ENCODE measurements around the gene CNPPD1.
A peak's percentile ranks its signal among the peaks of the same experiment; 100 is the strongest.

The CNPPD1 gene

DNA sequence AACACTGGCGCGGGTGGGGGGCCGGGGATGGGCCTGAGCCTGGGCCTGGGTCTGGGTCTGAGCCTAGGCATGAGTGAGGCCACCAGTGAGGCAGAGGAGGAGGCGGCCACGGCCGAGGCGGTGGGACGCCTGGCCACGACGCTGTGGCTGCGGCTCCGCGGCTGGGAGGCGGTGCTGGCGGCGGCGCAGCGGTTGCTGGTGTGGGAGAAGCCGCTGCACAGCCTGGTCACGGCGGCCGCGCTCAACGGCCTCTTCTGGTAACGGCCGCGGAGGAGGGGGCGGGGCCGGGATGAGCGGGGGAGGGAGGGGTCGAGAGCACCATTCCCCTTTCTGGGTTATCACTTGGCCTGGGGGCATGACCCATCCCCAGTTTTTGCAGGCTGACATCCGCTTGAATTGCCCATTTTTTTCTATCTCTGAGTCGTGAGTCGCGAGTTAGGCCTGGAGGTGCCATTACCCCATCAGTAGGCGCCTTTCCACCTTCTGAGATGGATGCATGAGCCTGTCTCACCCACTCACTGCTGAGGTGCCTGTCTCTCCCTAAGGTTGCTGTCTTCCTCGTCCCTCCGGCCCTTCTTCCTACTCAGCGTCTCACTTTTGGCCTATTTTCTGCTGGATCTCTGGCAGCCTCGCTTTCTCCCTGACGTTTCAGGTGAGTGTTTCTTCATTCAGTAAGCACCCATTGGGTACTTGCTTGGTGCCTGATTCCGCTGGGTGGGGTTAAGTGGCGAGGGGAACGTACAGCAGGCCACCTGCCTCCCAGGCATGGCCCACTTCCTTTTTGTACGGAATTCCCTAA, 1.9 kb upstream of the CNPPD1 start:
- DNase-seq, result peak; percentile 42

DNA sequence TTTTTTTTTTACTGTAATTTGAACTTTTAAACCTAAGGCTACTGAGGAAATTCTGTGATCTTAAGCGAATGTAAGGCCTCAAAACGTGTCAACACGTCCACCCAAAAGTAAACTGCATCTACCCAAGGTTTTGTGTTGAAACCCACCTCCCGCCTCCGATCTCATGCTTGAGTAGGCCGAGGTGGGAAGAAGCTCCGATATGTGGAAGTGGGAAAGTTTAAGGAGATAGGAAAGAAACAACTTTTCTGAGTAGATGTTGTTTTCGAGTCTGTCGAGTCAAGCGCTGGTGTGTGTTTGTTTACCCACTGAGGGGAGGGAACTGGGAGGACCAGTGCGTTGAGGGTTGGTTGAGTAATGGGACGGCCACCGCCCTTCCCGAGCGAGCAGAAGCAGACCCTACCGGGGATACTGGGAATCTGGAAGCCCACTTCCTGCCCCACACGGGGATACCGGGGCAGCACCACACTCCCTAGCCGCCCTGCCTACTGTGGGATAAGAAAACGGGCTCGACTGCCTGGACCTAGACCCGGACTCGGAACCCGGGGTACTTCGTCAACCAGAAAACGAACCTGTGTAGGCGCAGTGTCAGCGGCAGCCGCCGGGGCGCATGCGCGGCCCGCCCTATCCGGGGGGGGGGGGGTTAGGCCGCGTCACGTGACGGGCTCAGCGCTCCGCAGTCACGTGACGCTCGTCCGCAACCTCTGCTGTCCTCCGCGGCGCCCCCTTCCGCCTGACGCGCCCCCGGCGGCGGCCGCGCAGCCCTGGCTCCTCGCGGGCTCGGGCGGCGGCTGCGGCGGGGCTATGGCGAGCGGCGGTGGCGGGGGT, 1.0 kb upstream of the CNPPD1 start, which contains the start of gene RETREG2:
RETREG2 (plus strand) TSS at position 724 of the 825 bp plus-strand sequence; CDS start at position 802, 78 bp downstream.
- DNase-seq, result peak; percentile 71

DNA sequence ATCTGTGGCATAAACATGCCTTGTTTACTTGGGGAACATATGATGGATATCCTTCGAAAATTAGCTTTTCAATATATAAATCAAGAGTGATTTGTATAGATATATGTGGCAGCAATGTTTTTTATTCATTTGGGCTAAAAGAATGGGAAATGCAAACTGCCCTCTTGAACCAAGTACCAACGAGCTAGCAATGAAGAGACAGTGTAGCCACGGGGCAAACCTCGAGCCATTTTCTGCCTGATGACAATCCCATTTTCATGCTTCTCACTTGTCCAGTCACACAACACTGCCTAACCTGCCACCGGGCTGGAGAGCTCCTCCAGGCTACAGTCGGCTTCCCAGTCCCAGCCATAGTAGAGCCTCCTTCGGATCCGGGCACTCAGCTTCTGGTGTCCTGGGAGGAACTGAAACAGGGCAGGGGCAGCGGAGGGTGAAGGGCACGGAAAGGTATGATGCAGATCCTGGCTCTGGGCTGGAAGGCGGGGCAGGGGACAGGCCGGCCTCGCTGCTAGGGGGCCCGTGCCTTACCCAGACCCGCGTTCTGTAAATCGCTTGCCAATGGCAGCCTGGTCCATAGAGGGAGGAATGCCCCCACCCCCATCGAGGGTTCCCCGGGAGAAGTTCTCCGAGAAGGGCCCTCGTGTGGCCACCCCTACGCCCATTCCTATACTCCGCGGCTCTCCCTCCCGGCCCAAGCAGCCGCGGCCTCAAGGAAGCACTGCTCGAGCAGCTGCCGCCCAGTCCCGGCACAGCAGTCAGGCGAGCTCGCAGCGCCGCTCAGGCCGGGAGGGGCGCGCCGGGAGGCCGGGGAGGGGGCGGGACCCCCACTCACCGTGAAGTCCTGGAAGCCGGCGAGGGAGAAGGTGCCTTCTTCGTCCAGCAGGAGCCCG, 552 bp downstream of the CNPPD1 start:
- peak; percentile 23 for DNase-seq

DNA sequence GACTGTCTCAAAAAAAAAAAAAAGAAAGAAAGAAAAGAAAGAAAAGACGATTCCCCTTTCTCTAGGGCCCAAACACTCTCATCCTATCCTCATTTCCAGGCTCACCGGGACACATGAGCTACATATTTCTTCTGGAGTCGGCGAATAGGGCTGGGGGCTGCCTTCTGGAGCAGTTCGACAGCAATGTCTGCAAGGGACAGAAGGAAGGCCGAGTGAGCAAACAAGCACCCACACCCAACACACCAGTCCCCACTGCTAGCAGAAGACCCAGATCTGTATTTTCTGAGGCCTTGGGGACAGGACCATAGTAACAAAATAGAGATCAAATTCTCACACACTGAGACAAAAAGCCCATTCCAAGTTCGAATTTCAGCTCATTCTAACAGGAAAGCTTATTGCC, 1.2 kb downstream of the CNPPD1 start:
- DNase-seq, result no peak

DNA sequence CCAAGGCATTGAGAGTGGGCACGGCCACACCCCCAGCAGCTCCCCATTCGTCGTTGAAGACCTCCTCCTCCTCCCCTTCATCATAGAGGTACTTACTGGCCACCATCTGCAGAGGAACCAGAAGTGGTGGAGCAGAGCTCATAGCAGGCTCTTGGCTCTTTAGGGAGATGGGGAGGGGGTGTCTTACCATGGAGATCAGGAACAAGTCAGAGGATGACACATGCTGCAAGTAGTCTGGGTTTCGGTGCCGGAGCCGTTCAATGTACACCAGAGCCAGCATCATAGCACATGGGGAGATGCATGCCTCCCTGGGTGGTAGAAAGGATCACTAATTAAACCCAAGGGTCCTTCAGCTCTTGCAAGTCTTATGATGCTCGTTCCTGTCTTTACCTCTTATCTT, 1.9 kb downstream of the CNPPD1 start:
- DNase-seq, result no peak

DNA sequence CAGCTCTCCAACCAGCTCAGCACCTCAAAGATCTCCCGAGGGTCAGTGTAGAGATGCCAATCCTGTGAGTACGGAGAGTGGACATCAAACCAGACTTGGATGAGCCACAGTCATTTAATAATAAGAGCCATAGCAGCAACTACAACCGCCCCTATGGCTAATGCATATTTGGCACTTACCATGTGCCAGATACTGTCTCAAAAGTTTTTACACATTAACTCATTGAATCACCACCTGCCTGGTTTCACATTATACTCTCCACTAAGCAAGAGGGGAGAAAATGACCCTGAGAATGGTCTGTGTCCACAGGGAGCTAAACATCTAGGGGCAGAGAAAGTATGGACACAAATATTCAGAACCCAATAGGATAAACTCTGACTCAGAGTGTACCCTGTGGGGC, 2.6 kb downstream of the CNPPD1 start:
- no peak for DNase-seq

DNA sequence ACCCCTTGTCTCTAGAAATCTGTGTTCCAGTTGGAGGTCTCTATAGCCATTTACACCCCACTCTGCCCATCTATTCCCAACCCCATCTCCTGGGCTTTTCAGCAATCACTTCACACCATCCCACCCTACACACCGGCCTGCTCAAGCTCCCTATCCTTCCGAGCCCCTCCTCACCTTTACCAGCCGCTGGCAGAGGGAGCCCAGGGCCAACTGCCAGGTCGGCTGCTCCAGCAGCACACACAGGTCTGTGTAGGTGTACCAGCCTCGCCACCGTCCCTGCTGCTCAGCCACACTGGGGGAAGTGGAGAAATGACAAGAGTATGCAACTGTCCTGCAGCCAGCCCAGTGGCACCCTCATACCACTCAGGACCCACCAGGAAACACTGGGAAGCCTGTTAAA, 3.5 kb downstream of the CNPPD1 start:
- DNase-seq, result no peak

DNA sequence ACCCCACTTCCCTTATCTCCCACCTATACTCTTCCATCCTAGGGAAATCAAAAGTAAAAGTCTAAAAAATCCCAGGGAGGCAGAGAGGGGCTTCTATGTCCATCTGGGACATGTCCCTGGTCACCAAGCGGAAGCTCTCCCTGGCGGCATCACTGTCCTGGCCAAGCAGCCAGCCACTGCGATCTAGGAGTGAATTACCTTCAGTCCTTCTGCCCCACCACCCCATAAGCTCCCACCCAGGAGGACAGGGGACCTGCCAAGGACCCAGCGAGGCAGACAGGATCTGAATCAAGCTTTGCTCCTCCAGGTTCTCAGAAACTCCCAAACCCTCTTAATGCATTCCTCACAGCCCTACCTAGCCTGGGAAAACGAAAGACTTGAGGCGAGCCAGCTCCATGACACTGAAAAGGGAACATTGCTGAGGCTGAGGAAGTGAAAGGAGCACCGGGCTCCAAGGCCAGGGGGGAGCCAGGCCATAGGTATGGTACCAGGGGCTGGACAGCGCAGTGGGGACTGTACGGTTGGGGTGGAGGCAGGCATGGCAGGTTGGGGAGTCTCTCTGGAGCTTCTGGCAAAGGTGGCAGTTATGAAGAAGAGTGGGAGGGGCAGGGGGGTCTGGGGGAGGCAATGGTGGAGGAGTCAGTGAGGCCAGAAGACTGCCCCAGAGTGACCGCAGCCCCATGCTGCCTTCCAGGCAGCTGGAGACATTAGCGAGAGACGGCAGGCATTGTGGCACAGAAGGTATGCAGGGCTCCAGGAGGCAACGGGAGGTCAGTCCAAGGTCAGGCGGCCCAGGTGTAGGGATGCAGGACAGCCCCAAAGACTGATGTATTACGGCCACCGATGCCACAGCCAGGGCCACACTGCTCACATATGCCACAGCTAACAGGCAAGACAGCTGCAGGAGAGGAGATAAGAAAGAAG, 4.2 kb downstream of the CNPPD1 start:
- no peak for DNase-seq

DNA sequence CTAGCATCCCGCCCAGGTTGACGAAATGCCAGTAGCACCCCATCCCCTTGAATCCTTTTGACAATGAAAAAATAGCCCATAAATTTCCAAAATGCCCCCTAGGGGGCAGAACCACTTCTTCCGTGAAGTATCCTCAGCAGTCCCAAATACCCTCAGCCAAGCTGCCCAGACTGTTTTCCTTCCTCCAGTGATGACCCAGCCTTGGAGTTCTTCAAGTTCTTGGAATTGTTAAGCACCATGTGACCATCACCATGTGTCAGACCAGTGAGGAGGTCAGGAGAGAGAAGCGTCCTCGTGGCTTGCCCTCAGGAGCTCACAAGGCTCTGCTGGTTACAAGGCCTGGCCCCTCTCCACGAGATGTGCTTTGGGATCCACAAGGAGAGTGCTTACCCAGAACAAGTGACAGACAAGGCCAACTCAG, 5.5 kb downstream of the CNPPD1 start:
- DNase-seq, result no peak

DNA sequence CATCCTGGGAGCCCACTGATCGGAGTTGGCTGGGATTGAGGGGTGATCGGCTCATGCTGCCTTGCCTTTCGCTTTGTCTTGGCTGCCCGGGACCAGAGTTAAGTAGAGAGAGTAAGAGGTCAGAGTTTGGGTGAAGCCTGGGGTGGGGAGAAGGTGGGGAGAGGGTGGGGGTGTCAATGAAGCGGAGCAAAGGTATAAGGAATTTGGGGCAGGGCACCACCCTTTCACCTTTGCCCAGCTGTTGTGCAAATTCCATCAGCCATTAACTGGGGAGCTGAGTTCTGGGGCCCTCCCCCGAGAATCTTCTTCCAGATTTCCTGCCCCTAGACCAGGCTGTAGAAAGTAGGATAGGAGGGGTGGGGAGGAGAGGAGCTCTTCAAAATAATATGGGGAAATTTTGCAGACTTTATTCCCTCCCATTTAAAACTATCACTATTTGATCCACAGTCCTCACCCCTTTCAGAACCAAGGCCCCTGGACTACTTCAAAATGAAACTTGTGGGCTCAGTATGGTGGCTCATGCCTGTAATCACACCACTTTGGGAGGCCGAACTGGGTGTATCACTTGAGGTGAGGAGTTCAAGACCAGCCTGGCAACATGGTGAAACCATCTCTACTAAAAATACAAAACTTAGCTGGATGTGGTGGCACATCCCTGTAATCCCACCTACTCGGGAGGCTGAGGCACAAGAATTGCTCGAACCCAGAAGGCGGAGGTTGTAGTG, 6.6 kb downstream of the CNPPD1 start, which contains the start of gene SLC23A3:
SLC23A3 (minus strand) TSS at position 100 of the 725 bp plus-strand sequence; CDS start at position 55, 45 bp downstream.
- no peak for DNase-seq

DNA sequence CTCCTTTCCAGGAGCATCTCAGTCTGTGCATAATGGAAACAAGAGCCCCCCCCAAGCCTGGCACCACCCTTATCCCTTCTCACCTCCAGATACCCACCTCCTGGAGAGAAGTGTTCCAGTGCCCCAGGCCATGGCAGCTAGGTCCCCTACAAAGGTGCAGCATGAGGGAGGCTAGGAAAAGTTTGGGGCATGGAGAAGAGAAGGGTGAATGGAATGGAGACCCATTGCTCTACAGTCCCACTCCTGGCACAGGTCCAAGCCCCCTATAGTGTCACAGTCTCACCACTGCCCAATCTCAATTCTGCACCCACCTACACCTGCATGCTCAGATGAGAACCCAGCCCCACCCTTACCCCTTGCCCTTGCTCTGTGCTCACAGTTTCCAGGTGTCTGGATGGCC, 7.8 kb downstream of the CNPPD1 start:
- DNase-seq, result no peak

DNA sequence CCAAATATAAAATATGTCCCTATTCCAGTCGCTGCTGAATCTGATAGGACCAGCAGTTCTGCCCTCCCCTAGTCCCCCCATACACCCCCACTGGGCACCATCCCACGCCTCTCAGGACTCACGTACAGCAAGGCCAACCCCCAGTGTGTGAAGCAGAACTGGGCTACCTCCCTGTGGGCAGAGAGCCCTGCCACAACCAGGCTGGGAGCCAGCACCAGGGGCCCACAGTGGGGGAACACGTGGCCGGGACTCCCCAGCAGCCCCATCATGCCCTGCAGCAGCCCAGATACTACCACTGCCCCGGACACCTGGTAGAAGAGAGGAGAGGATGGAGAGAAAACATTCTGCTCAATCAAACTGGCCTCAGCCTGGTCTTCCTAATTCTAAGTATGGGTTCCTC, 8.2 kb downstream of the CNPPD1 start:
- DNase-seq, result no peak

DNA sequence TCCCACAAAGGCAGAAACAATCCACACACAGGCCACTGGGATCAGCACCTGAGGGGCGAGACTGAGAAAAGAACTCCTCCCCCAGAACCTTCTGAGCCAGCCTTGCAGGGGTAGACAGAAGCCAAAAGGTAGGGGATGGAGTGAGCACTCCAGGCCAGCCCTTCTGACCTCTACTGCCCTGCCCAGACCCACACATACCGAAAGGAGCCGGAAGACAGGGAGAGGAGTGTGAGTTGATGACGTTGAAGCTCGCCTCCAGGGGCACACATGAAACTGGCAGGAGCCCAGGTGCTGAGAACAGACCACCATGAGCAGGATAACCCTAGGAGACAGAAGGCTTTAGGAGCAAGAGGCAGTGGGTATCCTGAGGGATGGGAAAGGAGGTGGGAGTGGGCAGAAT, 8.7 kb downstream of the CNPPD1 start:
- DNase-seq, result no peak

DNA sequence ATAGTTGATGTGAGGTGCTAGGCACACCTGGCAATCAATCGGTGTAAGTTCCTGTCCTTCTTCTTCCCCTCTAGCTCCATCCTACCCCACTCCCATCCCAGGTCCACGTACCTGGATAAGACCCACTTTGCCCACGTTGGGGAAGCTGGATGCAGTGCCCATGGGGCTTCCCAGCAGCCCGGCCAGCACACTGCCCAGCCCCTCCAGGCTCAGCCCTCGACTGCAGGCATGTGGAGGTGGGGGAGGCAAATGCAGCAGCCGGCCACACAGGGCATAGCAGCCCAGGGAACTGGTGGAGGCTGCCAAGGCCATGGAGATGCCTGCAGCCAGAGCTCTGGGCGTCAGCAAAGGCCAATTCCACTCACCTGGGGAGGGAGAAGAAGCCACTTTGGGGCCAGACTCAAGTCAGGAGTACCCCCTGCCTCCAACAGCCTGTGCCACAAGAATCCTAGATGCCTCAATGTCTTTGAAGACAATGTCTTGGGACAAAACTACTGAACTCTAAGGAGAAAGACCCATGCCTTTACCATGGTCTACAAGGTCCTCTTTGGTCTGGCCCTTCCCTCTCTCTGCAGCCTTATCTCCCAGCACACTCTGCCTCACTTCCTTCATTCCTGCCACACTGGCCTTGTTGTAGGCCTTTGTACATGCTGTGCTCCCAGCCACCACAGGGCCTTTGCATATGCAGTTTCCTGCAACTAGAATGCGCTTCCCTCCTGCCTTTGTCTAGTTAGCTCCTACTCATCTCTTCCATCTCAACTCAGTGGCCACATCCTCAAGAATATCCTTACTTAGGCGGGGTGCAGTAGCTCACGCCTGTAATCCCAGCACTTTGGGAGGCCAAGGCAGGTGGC, 11.4 kb downstream of the CNPPD1 start:
- DNase-seq, result no peak

DNA sequence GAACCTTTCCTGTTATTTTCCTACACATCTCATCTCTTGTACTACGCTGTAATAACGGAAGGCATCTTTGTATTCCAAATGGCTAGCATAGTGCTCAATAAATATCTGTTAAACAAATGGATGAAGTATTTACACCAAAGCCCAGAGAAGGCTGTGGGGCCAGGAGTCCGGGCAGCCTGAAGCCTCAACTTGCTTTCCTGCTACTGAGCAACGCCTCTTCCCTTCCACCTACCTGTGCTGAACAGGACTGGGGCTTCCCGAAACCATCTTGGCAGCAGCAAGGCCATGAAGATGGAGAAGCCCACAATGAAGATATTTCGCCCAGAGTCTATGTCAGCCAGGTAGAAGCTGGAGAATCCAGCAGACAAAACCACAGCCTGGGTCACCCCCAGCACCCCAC, 13.6 kb downstream of the CNPPD1 start:
- no peak for DNase-seq

DNA sequence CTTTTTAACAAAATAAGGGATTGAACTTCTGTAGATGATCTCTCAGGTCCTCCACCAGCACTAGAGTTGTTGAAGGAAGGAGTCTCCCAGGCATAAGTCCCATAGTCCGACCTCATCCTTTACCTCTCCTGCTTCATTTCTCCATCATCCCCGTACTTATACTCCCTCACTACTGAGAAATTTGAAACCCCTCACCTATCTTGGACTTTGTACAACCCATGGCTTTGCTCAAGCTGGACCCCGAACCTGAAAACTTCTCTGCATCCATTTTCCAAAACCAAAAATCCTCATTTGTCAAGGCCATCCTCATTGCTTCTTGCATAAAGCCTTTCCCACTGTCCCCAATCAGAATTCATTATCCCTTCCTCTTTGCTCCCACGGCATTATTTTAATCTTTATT, 15.6 kb downstream of the CNPPD1 start:
- DNase-seq, result no peak

DNA sequence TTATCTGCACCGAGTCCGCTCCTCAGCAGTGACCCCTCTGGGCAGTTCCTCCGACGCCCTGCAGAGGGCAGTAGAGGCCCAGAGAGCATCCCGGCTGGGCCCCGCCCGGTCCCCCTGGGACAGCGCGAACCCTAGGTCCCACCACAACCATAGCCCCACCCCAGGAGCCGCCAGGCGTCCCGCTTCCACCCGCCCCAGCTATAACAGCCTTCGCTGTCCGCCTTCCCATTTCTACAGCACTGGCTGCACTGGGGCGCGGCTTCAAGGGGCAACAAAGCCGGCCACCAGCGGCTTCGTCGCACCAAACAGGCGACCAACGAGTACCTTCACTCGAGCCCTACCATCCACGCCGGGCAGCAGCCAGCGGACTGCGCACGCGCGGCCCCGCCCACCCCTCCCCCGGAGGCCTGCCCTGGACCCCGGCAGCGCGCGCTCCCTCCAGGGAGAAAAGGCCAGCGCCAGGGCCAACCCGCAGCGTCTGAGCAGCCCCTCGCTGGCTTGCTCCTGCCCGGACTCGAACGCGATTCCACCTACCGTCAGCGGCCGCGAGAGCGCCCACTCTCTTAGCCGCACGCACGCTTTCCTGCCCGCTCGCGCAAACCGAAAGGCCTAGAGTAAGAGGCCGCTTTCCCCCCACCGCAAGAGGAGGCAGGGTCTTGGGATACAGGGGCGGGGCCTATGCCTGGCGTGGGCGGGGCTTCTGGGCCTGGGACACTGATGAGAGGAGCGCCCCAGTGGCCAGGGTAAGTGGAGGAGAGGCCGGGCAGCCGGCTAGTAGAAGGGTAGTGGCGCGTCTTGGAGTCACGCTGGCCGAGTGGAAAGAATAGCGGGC, 16.3 kb downstream of the CNPPD1 start, which contains the start of gene NHEJ1:
NHEJ1 (minus strand) TSS at position 630 of the 832 bp plus-strand sequence. CDS start 2,453 bp downstream, outside the sequence.
- peak; percentile 95 for DNase-seq

DNA sequence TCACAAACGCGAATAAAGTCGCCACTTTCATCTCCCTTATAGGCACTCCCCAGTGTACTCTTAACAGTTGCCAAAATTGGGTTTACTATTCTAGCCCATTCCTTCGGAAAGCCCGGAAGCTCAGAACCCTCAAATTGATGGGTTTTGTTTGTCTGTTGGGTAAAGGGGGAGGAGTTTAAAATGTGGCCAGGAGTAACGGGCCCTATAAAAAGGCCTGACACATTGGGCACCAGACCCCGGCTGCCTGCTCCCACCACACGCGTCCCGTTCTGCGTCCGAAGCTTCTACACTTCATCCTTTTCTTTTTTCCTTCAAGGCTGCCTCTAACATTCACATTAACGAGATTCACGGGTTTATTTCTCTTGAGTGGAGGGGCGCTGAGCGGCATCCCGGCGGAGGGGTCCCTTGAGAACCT, 16.9 kb downstream of the CNPPD1 start:
- no peak for DNase-seq

DNA sequence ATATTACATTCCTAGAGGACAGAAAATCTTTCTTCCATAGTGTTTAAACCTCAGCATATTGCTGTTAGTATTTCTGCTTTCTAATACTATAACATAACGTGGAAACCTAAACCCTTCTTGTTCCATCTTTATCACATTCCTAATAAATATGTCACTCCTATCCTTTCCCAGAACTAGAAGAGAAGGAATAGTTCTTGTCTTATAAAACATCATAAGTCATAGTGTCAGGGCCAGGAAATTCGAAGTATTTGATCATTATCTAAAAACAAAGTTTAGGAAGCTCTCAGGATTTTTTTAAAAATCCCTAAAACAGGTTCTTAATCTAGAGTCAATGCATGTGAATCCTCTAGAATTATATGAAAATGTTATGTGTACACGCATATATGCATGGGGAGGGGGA, 18.1 kb downstream of the CNPPD1 start:
- no peak for DNase-seq

Measured in stimulated activated CD4-positive, alpha-beta T cell treated with anti-CD3 and anti-CD28 coated beads, Interleukin-12 subunit alpha, Interleukin-12 subunit beta, amount 100 ng/mL, for 4 hours (primary cell).